GM12878 (cell line): ENCODE measurements around the gene PARPBP. TPM values are rescaled to one million over a fixed set of nuclear protein-coding genes. Genes with fewer than 3 reads are reported as not detected.

Experiments
- ATAC-seq: fragments of 200-7000 bp; cut with Tn5 transposase; 3 replicates; pipeline ENCODE4 v1.9.1; 2020; ENCODE audit warnings: mild to moderate bottlenecking, moderate library complexity
- BruUV-seq: library from RNA; stranded (reverse); fragments of 400-500 nt; replicated peaks from 2 replicates; lab custom pipeline; 2021; lab: Mats Ljungman, UMichigan
- CTCF ChIA-PET: fragments of 300-600 bp; sonication (Branson Sonifier 250); formaldehyde crosslinking; extraction: SDS; loops from one replicate; lab custom pipeline; 2021; ENCODE audit warnings: inconsistent platforms; lab: Yijun Ruan, JAX
- POLR2A ChIA-PET: fragments of 350-600 bp; formaldehyde crosslinking; extraction: SDS; loops from one replicate; lab custom pipeline; 2021; ENCODE audit warnings: inconsistent platforms; lab: Charles Lee
- RAD21 ChIA-PET: fragments of 300-600 bp; sonication (Branson Sonifier 250); formaldehyde crosslinking; loops from one replicate; lab custom pipeline; 2023; ENCODE audit warnings: antibody characterized with exemption; ENCODE audit not compliant: unreplicated experiment; lab: Charles Lee
- SMC1A ChIA-PET: fragments of 300-600 bp; sonication (Branson Sonifier 250); formaldehyde crosslinking; loops from one replicate; lab custom pipeline; 2023; ENCODE audit not compliant: unreplicated experiment, uncharacterized antibody; lab: Charles Lee
- DNase-seq: peaks from one replicate; pipeline ENCODE4 v3.0.0-alpha.2; 2011; ENCODE audit warnings: low read depth, low spot score
- FAIRE-seq: peaks from 3 replicates; lab custom pipeline; 2011; peaks lifted over from hg19 to GRCh38; lab: Jason Lieb, UNC
- H2AFZ ChIP-seq: 2 replicates; pipeline ENCODE4 v1.6.0; 2011; ENCODE audit warnings: low read depth, low read length, control low read depth; ENCODE audit not compliant: control insufficient read depth
- H3K27ac ChIP-seq: 2 replicates; pipeline ENCODE4 v1.5.1; 2011; ENCODE audit warnings: control low read depth; ENCODE audit not compliant: control insufficient read depth, insufficient read depth
- H3K27me3 ChIP-seq, 2 experiments: replicated peaks in 1 of 2; 2 replicates each; pipeline versions ENCODE4 v1.6.0 to v1.6.1; 2011; ENCODE audit warnings: low read length in 1 of 2; ENCODE audit not compliant: control insufficient read depth in 2 of 2, insufficient read depth in 2 of 2
- H3K36me3 ChIP-seq, 2 experiments: 2 replicates each; pipeline ENCODE4 v1.5.1; 2011; ENCODE audit warnings: low read length in 1 of 2; ENCODE audit not compliant: control insufficient read depth in 2 of 2, insufficient read depth in 2 of 2
- H3K4me1 ChIP-seq: 2 replicates; pipeline ENCODE4 v1.6.1; 2011; ENCODE audit warnings: mild to moderate bottlenecking, low read length, moderate library complexity, mixed read lengths; ENCODE audit not compliant: control insufficient read depth, insufficient read depth
- H3K4me2 ChIP-seq: 2 replicates; pipeline ENCODE4 v1.6.0; 2011; ENCODE audit warnings: control low read depth; ENCODE audit not compliant: control insufficient read depth, insufficient read depth
- H3K4me3 ChIP-seq: fragments of 200-600 bp; sonication (generic); 2 replicates; pipeline ENCODE4 v1.5.1; 2016
- H3K79me2 ChIP-seq: 2 replicates; pipeline ENCODE4 v1.6.0; 2011; ENCODE audit warnings: low read length; ENCODE audit not compliant: control insufficient read depth, insufficient read depth
- H3K9ac ChIP-seq: 2 replicates; pipeline ENCODE4 v1.8.0; 2011; ENCODE audit warnings: low read length, control low read depth, mixed read lengths; ENCODE audit not compliant: control insufficient read depth, insufficient read depth
- H3K9me3 ChIP-seq: replicated peaks from 3 replicates; pipeline ENCODE4 v1.5.1; 2011; ENCODE audit warnings: mild to moderate bottlenecking, low read length; ENCODE audit not compliant: control insufficient read depth, insufficient read depth
- H4K20me1 ChIP-seq: 2 replicates; pipeline ENCODE4 v1.6.0; 2011; ENCODE audit not compliant: control insufficient read depth, insufficient read depth
- BACH1 ChIP-seq: fragments of 450-650 bp; IDR thresholded peaks from 2 replicates; pipeline ENCODE4 v1.6.1; 2017; ENCODE audit warnings: mild to moderate bottlenecking, borderline replicate concordance
- CBFB ChIP-seq: IDR thresholded peaks from 2 replicates; pipeline ENCODE4 v1.6.1; 2016; ENCODE audit warnings: antibody characterized with exemption, low read depth
- CEBPB ChIP-seq, 2 experiments: fragments of 150-350 bp in 1 of 2; IDR thresholded peaks; 2 replicates each; pipeline ENCODE4 v1.6.1; 2012 to 2014; ENCODE audit warnings: low read depth in 2 of 2, low read length in 2 of 2, borderline replicate concordance in 1 of 2, inconsistent platforms in 1 of 2
- CHD1 ChIP-seq: IDR thresholded peaks from 2 replicates; pipeline ENCODE4 v1.6.1; 2012; ENCODE audit warnings: low read depth, low read length, improper control_type of control experiment
- ESRRA ChIP-seq: IDR thresholded peaks from 2 replicates; pipeline ENCODE4 v1.6.1; 2012; ENCODE audit warnings: mild to moderate bottlenecking, low read length, improper control_type of control experiment
- FOXM1 ChIP-seq: IDR thresholded peaks from 2 replicates; pipeline ENCODE4 v1.6.1; 2012; ENCODE audit warnings: low read depth, mild to moderate bottlenecking, inconsistent platforms, low read length, moderate library complexity
- KLF5 ChIP-seq: fragments of 450-650 bp; IDR thresholded peaks from 2 replicates; pipeline ENCODE4 v1.6.1; 2014; ENCODE audit warnings: mild to moderate bottlenecking; ENCODE audit not compliant: partially characterized antibody
- PML ChIP-seq: IDR thresholded peaks from 2 replicates; pipeline ENCODE4 v1.6.1; 2012; ENCODE audit warnings: low read length, inconsistent platforms
- POU2F2 ChIP-seq: IDR thresholded peaks from 3 replicates; pipeline ENCODE4 v1.6.1; 2011; ENCODE audit warnings: low read depth, mild to moderate bottlenecking, low read length, borderline replicate concordance
- RAD21 ChIP-seq: IDR thresholded peaks from 2 replicates; pipeline ENCODE4 v1.6.1; 2011; ENCODE audit warnings: mild to moderate bottlenecking, low read depth, low read length, moderate library complexity; ENCODE audit not compliant: insufficient read depth
- RB1 ChIP-seq: fragments of 450-650 bp; formaldehyde crosslinking; IDR thresholded peaks from 2 replicates; pipeline ENCODE4 v1.6.1; 2017; ENCODE audit warnings: mild to moderate bottlenecking, borderline replicate concordance
- RELA ChIP-seq: fragments of 450-650 bp; IDR thresholded peaks from 2 replicates; pipeline ENCODE4 v1.8.0; 2014; ENCODE audit warnings: borderline replicate concordance; ENCODE audit not compliant: partially characterized antibody
- SMAD5 ChIP-seq: IDR thresholded peaks from 2 replicates; pipeline ENCODE4 v1.6.1; 2016; ENCODE audit warnings: antibody characterized with exemption, low read depth
- SMC3 ChIP-seq: IDR thresholded peaks from 2 replicates; pipeline ENCODE4 v1.6.1; 2011; ENCODE audit warnings: low read length, improper control_type of control experiment, borderline replicate concordance
- SREBF2 ChIP-seq: IDR thresholded peaks from 2 replicates; pipeline ENCODE4 v1.6.1; 2012; ENCODE audit warnings: mild to moderate bottlenecking, low read length
- YY1 ChIP-seq: IDR thresholded peaks from 2 replicates; pipeline ENCODE4 v1.6.1; 2011; ENCODE audit warnings: low read depth, mild to moderate bottlenecking, low read length
- ZBED1 ChIP-seq: IDR thresholded peaks from 2 replicates; pipeline ENCODE4 v1.6.1; 2016; ENCODE audit warnings: borderline replicate concordance
- WGBS: methylation state at CpG from one replicate; pipeline ENCODE4 v1.1.6; 2016; ENCODE audit warnings: low lambda C conversion rate; ENCODE audit not compliant: insufficient replicate concordance, insufficient coverage; ENCODE audit errors: missing lambda C conversion rate; 5-methylcytosine and 5-hydroxymethylcytosine counted together
- in situ Hi-C: fragments of 300-500 bp; cut with MboI; formaldehyde crosslinking; loops from 9 replicates; pipeline ENCODE4 v1.14.3; 2018; ENCODE audit warnings: mixed read lengths
- intact Hi-C: fragments of 100-400 bp; cut with micrococcal nuclease; formaldehyde crosslinking; loops from one replicate; pipeline ENCODE4 v1.14.2; 2022; ENCODE audit not compliant: unreplicated experiment
- polyA plus RNA-seq, 11 experiments: library from polyadenylated mRNA; depleted of rRNA in 4 of 11; unstranded in 6 of 11; stranded (reverse) in 5 of 11; fragments of >200 nt; fragmentation: Nextera tagmentation in 4 of 11; fragmentation: Illumina TruSeq in 1 of 11; extraction: Ambion mirVana in 4 of 11; extraction: Trizol in 1 of 11; gene quantifications; 1 replicate in 1 of 11; 2 replicates in 10 of 11; pipeline versions ENCODE4 v1.2.1 to v1.2.3, GENCODE V29; 2011 to 2016; ENCODE audit warnings: inconsistent platforms in 2 of 11, missing spikeins in 2 of 11, low read depth in 1 of 11
- total RNA-seq, 4 experiments: library from RNA; depleted of rRNA in 3 of 4; stranded (reverse); fragments of >200 nt in 3 of 4; fragmentation: Illumina TruSeq in 1 of 4; extraction: Trizol in 1 of 4; gene quantifications; 2 replicates each; pipeline versions ENCODE4 v1.2.1 to v1.2.3, GENCODE V29; 2013 to 2021
- TF ChIP-seq, protein P1 (sequence below): fragments of 450-650 bp; IDR thresholded peaks from 2 replicates; pipeline ENCODE4 v1.6.1; 2014; ENCODE audit warnings: mild to moderate bottlenecking
- TF ChIP-seq, protein P2 (sequence below): IDR thresholded peaks from 2 replicates; pipeline ENCODE4 v1.6.1; 2012; ENCODE audit warnings: low read depth, low read length, improper control_type of control experiment
- TF ChIP-seq, protein P3 (sequence below), 3 experiments: IDR thresholded peaks in 2 of 3; conservative IDR thresholded peaks in 1 of 3; 2 replicates each; pipeline ENCODE4 v1.5.1; 2011; ENCODE audit warnings: low read depth in 3 of 3, low read length in 3 of 3, mild to moderate bottlenecking in 3 of 3, control low read depth in 2 of 3, moderate library complexity in 2 of 3, inconsistent platforms in 1 of 3, mixed read lengths in 1 of 3; ENCODE audit not compliant: control insufficient read depth in 2 of 3, insufficient read depth in 1 of 3; ENCODE audit errors: extremely low read depth in 1 of 3

Gene PARPBP
- total and polyA plus RNA-seq, 10 of the 15 experiments (the other 5 are each of a cell fraction or from before 2014, with no cell fraction given), result 20.3 to 57.7 (median 32.4) TPM

DNA sequence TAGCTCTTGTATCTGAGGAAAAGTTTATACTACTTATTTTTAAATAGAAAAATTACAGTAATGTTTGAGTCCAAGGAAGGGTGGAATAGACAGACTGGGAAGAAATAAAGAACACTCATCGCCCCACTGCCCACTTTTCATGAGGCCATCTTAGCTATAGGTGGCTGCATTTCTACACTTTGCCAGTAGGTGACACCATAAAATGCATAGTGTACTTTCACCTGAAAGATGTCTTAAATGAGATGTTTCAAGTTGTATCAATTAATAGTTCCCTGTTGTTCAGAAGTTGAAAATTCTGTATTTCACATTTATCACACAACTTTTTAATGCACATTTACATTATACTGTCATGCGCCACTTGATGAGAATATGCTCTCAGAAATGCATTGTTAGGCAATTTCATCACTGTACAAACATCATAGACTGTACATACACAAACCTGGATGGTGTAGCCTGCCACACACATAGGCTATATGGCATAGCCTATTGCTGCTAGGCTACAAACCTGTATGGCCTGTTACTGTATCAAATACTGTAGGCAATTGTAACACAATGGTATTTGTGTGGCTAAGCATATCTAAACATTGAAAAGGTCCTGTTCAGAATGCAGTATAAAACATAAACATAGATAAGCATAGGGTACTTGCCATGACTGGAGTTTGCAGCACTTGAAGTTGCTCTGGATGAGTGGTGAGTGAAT, 50.1 kb downstream of the PARPBP start:
- Histone ChIP-seq H3K9me3 (no peaks in the 10 kb centered on the region), H3K79me2 (no peaks in the 10 kb centered on the region), H3K27me3 (no peaks in the 10 kb centered on the region), H3K36me3 (peaks cover 0 to 3% of the 10 kb centered on the region in 2 experiments; a peak in 1 of 4 replicates), H3K4me1 (peaks cover 5% of the 10 kb centered on the region), H3K4me2 (no peak overlapping the region), H4K20me1 (no peaks in the 10 kb centered on the region), H3K4me3 (no peak overlapping the region), H2AFZ (no peak overlapping the region), H3K9ac (no peak overlapping the region), H3K27ac (no peak overlapping the region)
- no TSS peak for BruUV-seq
- in situ Hi-C loops, result no loop called here
- FAIRE-seq (peak; percentile 66), ATAC-seq (peak; percentile 73), DNase-seq (no peak)
- TF ChIP-seq, protein P1, sequence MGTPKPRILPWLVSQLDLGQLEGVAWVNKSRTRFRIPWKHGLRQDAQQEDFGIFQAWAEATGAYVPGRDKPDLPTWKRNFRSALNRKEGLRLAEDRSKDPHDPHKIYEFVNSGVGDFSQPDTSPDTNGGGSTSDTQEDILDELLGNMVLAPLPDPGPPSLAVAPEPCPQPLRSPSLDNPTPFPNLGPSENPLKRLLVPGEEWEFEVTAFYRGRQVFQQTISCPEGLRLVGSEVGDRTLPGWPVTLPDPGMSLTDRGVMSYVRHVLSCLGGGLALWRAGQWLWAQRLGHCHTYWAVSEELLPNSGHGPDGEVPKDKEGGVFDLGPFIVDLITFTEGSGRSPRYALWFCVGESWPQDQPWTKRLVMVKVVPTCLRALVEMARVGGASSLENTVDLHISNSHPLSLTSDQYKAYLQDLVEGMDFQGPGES, result no peak
- TF ChIP-seq RB1, result no peak
- TF ChIP-seq FOXM1, result no peak
- TF ChIP-seq YY1, result peak; percentile 82
- TF ChIP-seq PML, result no peak
- no peak for TF ChIP-seq POU2F2
- TF ChIP-seq CEBPB (IDR thresholded peaks at IDR 0.05; ENCODE audit: borderline replicate concordance in 1 of 2, low read depth in 2 of 2, low read length in 2 of 2), result no peak
- TF ChIP-seq KLF5, result no peak
- TF ChIP-seq SMAD5, result no peak
- TF ChIP-seq BACH1, result no peak
- TF ChIP-seq CHD1, result no peak
- TF ChIP-seq, protein P2, sequence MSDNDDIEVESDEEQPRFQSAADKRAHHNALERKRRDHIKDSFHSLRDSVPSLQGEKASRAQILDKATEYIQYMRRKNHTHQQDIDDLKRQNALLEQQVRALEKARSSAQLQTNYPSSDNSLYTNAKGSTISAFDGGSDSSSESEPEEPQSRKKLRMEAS, result no peak
- peak; percentile 71; the same call in 1 of the 2 replicates for TF ChIP-seq SMC3
- TF ChIP-seq CBFB, result no peak
- no peak for TF ChIP-seq ESRRA
- 0 out of 2 replicates have a peak, but pooled peaks have one; percentile 35 for TF ChIP-seq ZBED1
- TF ChIP-seq SREBF2, result no peak
- no peak for TF ChIP-seq RELA
- TF ChIP-seq RAD21, result peak; percentile 80
- TF ChIP-seq, protein P3, sequence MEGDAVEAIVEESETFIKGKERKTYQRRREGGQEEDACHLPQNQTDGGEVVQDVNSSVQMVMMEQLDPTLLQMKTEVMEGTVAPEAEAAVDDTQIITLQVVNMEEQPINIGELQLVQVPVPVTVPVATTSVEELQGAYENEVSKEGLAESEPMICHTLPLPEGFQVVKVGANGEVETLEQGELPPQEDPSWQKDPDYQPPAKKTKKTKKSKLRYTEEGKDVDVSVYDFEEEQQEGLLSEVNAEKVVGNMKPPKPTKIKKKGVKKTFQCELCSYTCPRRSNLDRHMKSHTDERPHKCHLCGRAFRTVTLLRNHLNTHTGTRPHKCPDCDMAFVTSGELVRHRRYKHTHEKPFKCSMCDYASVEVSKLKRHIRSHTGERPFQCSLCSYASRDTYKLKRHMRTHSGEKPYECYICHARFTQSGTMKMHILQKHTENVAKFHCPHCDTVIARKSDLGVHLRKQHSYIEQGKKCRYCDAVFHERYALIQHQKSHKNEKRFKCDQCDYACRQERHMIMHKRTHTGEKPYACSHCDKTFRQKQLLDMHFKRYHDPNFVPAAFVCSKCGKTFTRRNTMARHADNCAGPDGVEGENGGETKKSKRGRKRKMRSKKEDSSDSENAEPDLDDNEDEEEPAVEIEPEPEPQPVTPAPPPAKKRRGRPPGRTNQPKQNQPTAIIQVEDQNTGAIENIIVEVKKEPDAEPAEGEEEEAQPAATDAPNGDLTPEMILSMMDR (IDR thresholded peaks at IDR 0.05 in 2 of 3, conservative IDR thresholded peaks at IDR 0.05 in 1 of 3; ENCODE audit: control insufficient read depth in 2 of 3, extremely low read depth in 1 of 3, insufficient read depth in 1 of 3, low read depth in 3 of 3, low read length in 3 of 3), result peak; percentile 72 to 79 (median 78)
- SMC1A ChIA-PET, result interaction anchor here (0.6 to 5.3 kb wide), 29 partner anchors 8 to 647 kb away, joined by 3 to 34 read pairs (median 4); no protein-coding TSS in a partner anchor
- POLR2A ChIA-PET, result interaction anchor here (0.6 to 0.7 kb wide), 4 partner anchors 108 to 598 kb away, joined by 3 to 6 read pairs (median 3); partner anchors contain the start of gene GNPTAB
- WGBS, result 100% methylated on average over 2 of the region's 2 CpGs
- CTCF ChIA-PET, result interaction anchor here (0.6 to 5.7 kb wide), 56 partner anchors 9 to 1014 kb away, joined by 3 to 57 read pairs (median 4); partner anchors contain the start of genes IGF1, NUP37 and PARPBP
- RAD21 ChIA-PET, result interaction anchor here (0.6 to 4.5 kb wide), 22 partner anchors 8 to 1335 kb away, joined by 3 to 42 read pairs (median 4); no protein-coding TSS in a partner anchor
- intact Hi-C loops, result loop anchor here (1.0 to 5.0 kb wide), 5 partner anchors 314 to 597 kb away; no protein-coding TSS in a partner anchor
